Osteocyte (in vitro differentiated cells): Measurements from ENCODE around the gene PRR33. TPM values are rescaled to one million over a fixed set of nuclear protein-coding genes. Genes with fewer than 3 reads are reported as not detected.

Experiments
- DNase-seq: peaks from one replicate; pipeline ENCODE4 v3.0.0; 2021; ENCODE audit warnings: mixed read lengths; ENCODE audit not compliant: unreplicated experiment; ENCODE audit errors: extremely low spot score
- H3K27ac Mint-ChIP-seq: one replicate; pipeline ENCODE4 v1.8.0; 2021; ENCODE audit warnings: mild to moderate bottlenecking, mixed read lengths; ENCODE audit not compliant: unreplicated experiment
- H3K27me3 Mint-ChIP-seq: one replicate; pipeline ENCODE4 v1.8.0; 2021; ENCODE audit warnings: mixed read lengths; ENCODE audit not compliant: unreplicated experiment
- H3K36me3 Mint-ChIP-seq: one replicate; pipeline ENCODE4 v1.8.0; 2021; ENCODE audit warnings: mixed read lengths; ENCODE audit not compliant: unreplicated experiment
- H3K4me1 Mint-ChIP-seq: one replicate; pipeline ENCODE4 v1.8.0; 2021; ENCODE audit warnings: mixed read lengths; ENCODE audit not compliant: unreplicated experiment
- H3K4me3 Mint-ChIP-seq: one replicate; pipeline ENCODE4 v1.8.0; 2021; ENCODE audit warnings: mild to moderate bottlenecking, moderate library complexity, mixed read lengths; ENCODE audit not compliant: unreplicated experiment
- H3K9me3 Mint-ChIP-seq: one replicate; pipeline ENCODE4 v1.8.0; 2021; ENCODE audit warnings: mixed read lengths; ENCODE audit not compliant: unreplicated experiment
- CTCF ChIP-seq: fragments of 200-600 bp; sonication (generic); IDR thresholded peaks from 2 replicates; pipeline ENCODE4 v1.5.0; 2021; ENCODE audit warnings: antibody characterized with exemption, mild to moderate bottlenecking, moderate library complexity
- microRNA-seq: library from miRNA; unstranded; fragments of <30 nt; microRNA quantifications from one replicate; pipeline ENCODE4 v1.1.0, GENCODE V29; 2020; ENCODE audit not compliant: unreplicated experiment
- total RNA-seq: library from RNA; stranded (reverse); gene quantifications from 2 replicates; pipeline ENCODE4 v1.2.1, GENCODE V29; 2021

Gene PRR33
- total RNA-seq, 1 donor from 2014 or later, result not detected

- no peak overlapping the region for H3K4me3 Mint-ChIP-seq
- no peaks in the 10 kb centered on the region for H3K9me3 Mint-ChIP-seq
These were observed 51.5 kb downstream of the PRR33 start for GRCh38 chr11:1839924-1840779.

GRCh38 chr11:1839204-1839923 lies 52.3 kb downstream of the PRR33 start:
- Mint-ChIP-seq H3K4me1 (peaks cover 23% of the 10 kb centered on the region), H3K27ac (no peak overlapping the region), H3K9me3 (no peaks in the 10 kb centered on the region), H3K36me3 (no peaks in the 10 kb centered on the region), H3K4me3 (no peak overlapping the region), H3K27me3 (no peaks in the 10 kb centered on the region)
- TF ChIP-seq CTCF, result no peak
- no peak for DNase-seq

More at GRCh38 chr11:1839924-1840779, 51.5 kb downstream of the PRR33 start:
- no peaks in the 10 kb centered on the region for H3K27me3 Mint-ChIP-seq
- TF ChIP-seq CTCF, result no peak
- H3K36me3 Mint-ChIP-seq, result no peaks in the 10 kb centered on the region
- H3K27ac Mint-ChIP-seq, result no peak overlapping the region
- DNase-seq, result no peak
- peaks cover 25% of the 10 kb centered on the region for H3K4me1 Mint-ChIP-seq

DNA sequence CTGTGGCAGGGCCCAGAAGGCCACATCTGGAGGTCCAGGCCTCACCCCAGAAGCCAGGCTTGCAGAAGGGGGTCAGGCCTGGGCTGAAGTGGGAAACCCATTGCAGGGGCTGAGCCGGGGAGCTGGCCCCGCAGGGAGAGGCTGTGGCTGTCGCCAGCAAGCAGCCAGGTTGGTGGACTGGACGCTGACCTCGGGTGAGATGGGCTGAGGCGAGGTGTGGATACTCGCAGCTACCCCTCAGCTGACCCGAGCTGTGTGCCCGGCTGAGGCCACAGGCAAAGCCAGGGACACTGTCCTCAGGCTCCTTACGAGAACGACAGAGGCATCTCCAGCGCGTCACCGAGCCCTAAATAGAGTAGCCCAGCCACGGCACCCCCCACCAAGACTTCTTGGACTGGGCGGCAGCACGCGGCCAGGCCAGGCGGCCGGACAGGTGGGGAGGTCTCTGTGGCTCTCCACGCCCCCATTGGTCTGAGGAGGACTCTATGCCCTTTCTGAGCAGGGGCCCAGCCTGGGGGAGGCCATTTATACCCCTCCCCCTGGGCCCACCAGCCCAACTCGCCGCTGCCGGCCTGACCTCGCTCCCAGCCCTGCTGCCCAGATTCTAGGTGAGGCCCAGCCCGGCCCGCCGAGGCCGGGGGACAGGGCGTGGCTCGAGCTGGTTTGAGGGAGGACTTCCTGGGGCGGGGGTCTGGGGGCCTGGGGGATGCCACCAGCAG lies 53.1 kb downstream of the PRR33 start, which contains the start of gene TNNI2:
Gene TNNI2, plus strand, starts transcription at position 556 of the 719 bp plus-strand sequence. CDS start 716 bp downstream, outside the sequence.
- no peak within 1 kb of the TSS for H3K27ac Mint-ChIP-seq
- H3K36me3 Mint-ChIP-seq, result no peaks in the 10 kb centered on the region
- H3K27me3 Mint-ChIP-seq, result no peaks in the 10 kb centered on the region
- no peak for TF ChIP-seq CTCF
- H3K9me3 Mint-ChIP-seq, result no peaks in the 10 kb centered on the region
- no peak within 1 kb of the TSS for H3K4me3 Mint-ChIP-seq
- H3K4me1 Mint-ChIP-seq, result peaks cover 20% of the 10 kb centered on the region
- DNase-seq, result no peak

Small RNA genes lying within 50 kb of the gene (microRNA-seq; reads per million reads assigned to microRNA genes)
- not detected for gene MIR4298
- not detected for gene MIR7847

Other genes starting within 250 kb of the PRR33 start
- gene KRTAP5-6, start 194.7 kb downstream of the PRR33 start, total RNA-seq, result not detected in 2 replicates
- 13.5 and 24.0 TPM in 2 replicates for gene IFITM10, start 141.3 kb downstream of the PRR33 start, total RNA-seq
- 2,062 and 2,147 TPM in 2 replicates for gene CTSD, start 128.0 kb downstream of the PRR33 start, total RNA-seq
- 5.0 and 6.2 TPM in 2 replicates for gene SYT8, start 56.9 kb downstream of the PRR33 start, total RNA-seq
- gene TNNI2, start 52.9 kb downstream of the PRR33 start, total RNA-seq, result 1.0 and 1.1 TPM in 2 replicates
- 26.9 and 29.5 TPM in 2 replicates for gene LSP1, start 38.8 kb downstream of the PRR33 start, total RNA-seq
- 2.6 and 4.4 TPM in 2 replicates for gene TNNT3, start 27.8 kb upstream of the PRR33 start, total RNA-seq
- gene MRPL23, start 55.4 kb upstream of the PRR33 start, total RNA-seq, result 28.0 and 29.2 TPM in 2 replicates
- gene H19, start 105.9 kb upstream of the PRR33 start, total RNA-seq, result 1,569 and 1,806 TPM in 2 replicates
- 521 and 590 TPM in 2 replicates for gene IGF2, start 247.5 kb upstream of the PRR33 start, total RNA-seq